ENCODE measurements around the gene TBCC.

GRCh38 chr6:42784717-42785498 is 39.0 kb upstream of the TBCC start:
- TF ChIP-seq POLR2A (IDR thresholded peaks at IDR 0.05) (no peak), CTCF (IDR thresholded peaks at IDR 0.05) (no peak)

Measured in heart left ventricle (tissue), 13 donors.